Neural cell (in vitro differentiated cells): ENCODE results near the gene CAPN7. TPM values are rescaled to one million over a fixed set of nuclear protein-coding genes. Genes with fewer than 3 reads are reported as not detected.

Experiments used
- H2AFZ ChIP-seq: fragments of 200-600, 300-800 bp; sonication (generic), shearing (Covaris generic); 2 replicates; pipeline ENCODE4 v1.6.0; 2014; ENCODE audit warnings: low read depth, mild to moderate bottlenecking, antibody characterized with exemption, low read length, moderate library complexity
- H3F3A ChIP-seq: fragments of 200-600 bp; shearing (Covaris generic); 2 replicates; pipeline ENCODE4 v1.6.1; 2016; ENCODE audit warnings: mild to moderate bottlenecking, moderate library complexity, mixed read lengths, antibody characterized with exemption, low read length; ENCODE audit not compliant: insufficient read depth, poor library complexity, severe bottlenecking
- H3K27ac ChIP-seq: fragments of 200-600, 300-800 bp; sonication (generic), shearing (Covaris generic); 2 replicates; pipeline ENCODE4 v1.5.1; 2014; ENCODE audit warnings: mild to moderate bottlenecking, low read length, moderate library complexity
- H3K27me3 ChIP-seq: fragments of 300-800, 200-600 bp; sonication (generic), shearing (Covaris generic); 2 replicates; pipeline ENCODE4 v1.6.0; 2014; ENCODE audit warnings: mild to moderate bottlenecking, low read depth, low read length, moderate library complexity; ENCODE audit not compliant: insufficient read depth
- H3K36me3 ChIP-seq: fragments of 300-800, 200-600 bp; sonication (generic), shearing (Covaris generic); 2 replicates; pipeline ENCODE4 v1.5.1; 2014; ENCODE audit warnings: mild to moderate bottlenecking, antibody characterized with exemption, low read length, moderate library complexity; ENCODE audit not compliant: insufficient read depth
- H3K4me2 ChIP-seq: fragments of 300-800, 200-600 bp; sonication (generic), shearing (Covaris generic); 2 replicates; pipeline ENCODE4 v1.6.0; 2014; ENCODE audit warnings: mild to moderate bottlenecking, low read length
- H3K4me3 ChIP-seq: fragments of 300-800, 200-600 bp; sonication (generic), shearing (Covaris generic); 2 replicates; pipeline ENCODE4 v1.5.1; 2014; ENCODE audit warnings: mild to moderate bottlenecking, low read length, moderate library complexity
- H3K79me2 ChIP-seq: fragments of 200-600 bp; shearing (Covaris generic); replicated peaks from 2 replicates; pipeline ENCODE4 v1.6.0; 2014; ENCODE audit warnings: mild to moderate bottlenecking, low read length, moderate library complexity; ENCODE audit not compliant: insufficient read depth
- H3K9ac ChIP-seq: fragments of 300-800, 200-600 bp; sonication (generic), shearing (Covaris generic); 2 replicates; pipeline ENCODE4 v1.6.1; 2016; ENCODE audit warnings: mild to moderate bottlenecking, low read length, mixed read lengths
- H3K9me2 ChIP-seq: fragments of 200-600 bp; shearing (Covaris generic); 2 replicates; pipeline ENCODE4 v1.6.1; 2016; ENCODE audit warnings: mild to moderate bottlenecking, low read length, mixed read lengths; ENCODE audit not compliant: insufficient read depth
- H3K9me3 ChIP-seq: fragments of 200-600, 300-800 bp; sonication (generic), shearing (Covaris generic); 2 replicates; pipeline ENCODE4 v1.6.1; 2016; ENCODE audit warnings: mild to moderate bottlenecking, mixed run types, low read length, moderate library complexity, mixed read lengths
- H4K20me1 ChIP-seq: fragments of 200-600 bp; shearing (Covaris generic); 2 replicates; pipeline ENCODE4 v1.6.1; 2016; ENCODE audit warnings: mild to moderate bottlenecking, mixed run types; ENCODE audit not compliant: insufficient read depth
- EP300 ChIP-seq: fragments of 450-650 bp; conservative IDR thresholded peaks from 2 replicates; pipeline ENCODE4 v1.6.1; 2014; ENCODE audit warnings: antibody characterized with exemption, mild to moderate bottlenecking, moderate library complexity; ENCODE audit not compliant: poor library complexity, severe bottlenecking
- EZH2 ChIP-seq: fragments of 200-600, 300-800 bp; shearing (Covaris generic), sonication (generic); IDR thresholded peaks from 2 replicates; pipeline ENCODE4 v1.6.1; 2014; ENCODE audit warnings: antibody characterized with exemption, low read length, borderline replicate concordance, mild to moderate bottlenecking; ENCODE audit not compliant: insufficient read depth, poor library complexity, severe bottlenecking
- MXI1 ChIP-seq: fragments of 450-650 bp; conservative IDR thresholded peaks from 2 replicates; pipeline ENCODE4 v1.6.1; 2014; ENCODE audit warnings: antibody characterized with exemption, mild to moderate bottlenecking; ENCODE audit not compliant: poor library complexity, severe bottlenecking
- POLR2AphosphoS5 ChIP-seq: IDR thresholded peaks from 2 replicates; pipeline ENCODE4 v1.6.1; 2012
- RAD21 ChIP-seq: fragments of 450-650 bp; conservative IDR thresholded peaks from 2 replicates; pipeline ENCODE4 v1.6.1; 2014; ENCODE audit warnings: antibody characterized with exemption, mild to moderate bottlenecking, moderate library complexity
- SMC3 ChIP-seq: fragments of 450-650 bp; conservative IDR thresholded peaks from 2 replicates; pipeline ENCODE4 v1.6.1; 2014; ENCODE audit warnings: antibody characterized with exemption, mild to moderate bottlenecking, moderate library complexity; ENCODE audit not compliant: poor library complexity
- TAF1 ChIP-seq: IDR thresholded peaks from 2 replicates; pipeline ENCODE4 v1.6.1; 2012; ENCODE audit warnings: low read depth
- polyA plus RNA-seq: library from polyadenylated mRNA; depleted of rRNA; stranded (reverse); fragments of >200 nt; gene quantifications from 2 replicates; pipeline ENCODE4 v1.2.3, GENCODE V29; 2014
- TF ChIP-seq, protein P1 (sequence below): IDR thresholded peaks from 2 replicates; pipeline ENCODE4 v1.6.1; 2012; ENCODE audit warnings: borderline replicate concordance
- TF ChIP-seq, protein P2 (sequence below): fragments of 450-650 bp; IDR thresholded peaks from 2 replicates; pipeline ENCODE4 v1.5.1; 2014; ENCODE audit warnings: antibody characterized with exemption, mild to moderate bottlenecking, moderate library complexity; ENCODE audit not compliant: poor library complexity, severe bottlenecking

CAPN7 gene
- polyA plus RNA-seq, 1 donor from 2014 or later = 60.9 TPM

DNA sequence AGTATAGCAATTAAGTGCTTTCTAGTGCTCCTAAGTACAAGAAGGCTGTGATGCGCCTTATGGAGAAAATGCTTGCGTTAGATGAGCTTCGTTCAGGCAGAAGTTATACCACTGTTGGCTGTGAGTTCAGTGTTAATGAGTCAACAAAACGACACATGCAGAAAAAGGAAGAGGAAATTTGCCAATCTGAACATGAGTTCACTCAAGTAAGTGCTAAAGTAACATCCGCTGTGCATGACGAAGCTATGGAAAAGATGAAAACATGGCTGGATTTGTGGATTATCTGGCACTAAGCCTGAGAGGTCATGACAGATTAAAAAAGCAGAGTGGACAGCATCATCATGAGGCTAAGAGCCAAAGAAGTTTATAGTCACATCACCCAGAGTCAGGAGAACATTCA, 89.5 kb downstream of the CAPN7 start:
- Histone ChIP-seq H3K9ac (no peak overlapping the region), H3K27ac (no peak overlapping the region)

DNA sequence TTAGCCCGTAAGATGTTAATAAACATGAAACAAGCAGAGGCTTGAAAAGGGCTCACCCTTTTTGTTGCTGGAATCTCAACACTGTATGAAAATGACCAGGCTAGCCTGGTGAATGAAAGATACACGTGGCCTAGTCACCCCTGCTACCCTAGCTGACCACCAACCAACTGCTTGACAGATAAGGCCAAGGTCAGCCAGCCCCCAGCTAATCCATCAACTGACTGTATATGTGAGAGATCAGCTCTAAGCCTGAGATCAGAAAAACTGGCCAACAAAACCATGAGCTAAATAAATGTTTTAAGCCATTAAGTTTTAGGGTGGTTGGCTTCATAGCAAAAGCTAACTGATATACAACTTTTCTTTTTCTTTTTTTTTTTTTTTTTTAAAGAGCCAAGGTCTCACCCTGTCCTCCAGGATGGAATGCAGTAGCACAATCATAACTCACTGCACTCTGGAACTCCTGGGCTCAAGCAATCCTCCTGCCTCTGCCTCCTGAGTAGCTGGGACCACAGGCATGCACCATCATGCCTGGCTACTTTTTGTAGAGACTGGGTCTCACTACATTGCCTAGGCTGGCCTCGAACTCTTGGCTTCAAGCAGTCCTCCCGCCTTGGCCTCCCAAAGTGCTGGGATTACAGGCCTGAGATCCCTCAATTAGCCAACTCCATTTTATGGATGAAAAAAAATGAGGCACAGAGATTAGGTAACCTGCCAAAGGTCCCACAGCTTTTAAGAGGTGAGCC, 91.7 kb downstream of the CAPN7 start:
- Histone ChIP-seq H3K27me3 (no peaks in the 10 kb centered on the region), H3K9me3 (no peaks in the 10 kb centered on the region), H3K9ac (no peak overlapping the region), H3K36me3 (no peaks in the 10 kb centered on the region), H3K79me2 (no peaks in the 10 kb centered on the region), H3K9me2 (no peaks in the 10 kb centered on the region), H4K20me1 (no peaks in the 10 kb centered on the region), H3K4me2 (no peak overlapping the region), H3F3A (no peaks in the 10 kb centered on the region), H3K4me3 (no peak overlapping the region), H3K27ac (no peak overlapping the region), H2AFZ (no peak overlapping the region)
- TF ChIP-seq TAF1 = no peak
- TF ChIP-seq, protein P1, sequence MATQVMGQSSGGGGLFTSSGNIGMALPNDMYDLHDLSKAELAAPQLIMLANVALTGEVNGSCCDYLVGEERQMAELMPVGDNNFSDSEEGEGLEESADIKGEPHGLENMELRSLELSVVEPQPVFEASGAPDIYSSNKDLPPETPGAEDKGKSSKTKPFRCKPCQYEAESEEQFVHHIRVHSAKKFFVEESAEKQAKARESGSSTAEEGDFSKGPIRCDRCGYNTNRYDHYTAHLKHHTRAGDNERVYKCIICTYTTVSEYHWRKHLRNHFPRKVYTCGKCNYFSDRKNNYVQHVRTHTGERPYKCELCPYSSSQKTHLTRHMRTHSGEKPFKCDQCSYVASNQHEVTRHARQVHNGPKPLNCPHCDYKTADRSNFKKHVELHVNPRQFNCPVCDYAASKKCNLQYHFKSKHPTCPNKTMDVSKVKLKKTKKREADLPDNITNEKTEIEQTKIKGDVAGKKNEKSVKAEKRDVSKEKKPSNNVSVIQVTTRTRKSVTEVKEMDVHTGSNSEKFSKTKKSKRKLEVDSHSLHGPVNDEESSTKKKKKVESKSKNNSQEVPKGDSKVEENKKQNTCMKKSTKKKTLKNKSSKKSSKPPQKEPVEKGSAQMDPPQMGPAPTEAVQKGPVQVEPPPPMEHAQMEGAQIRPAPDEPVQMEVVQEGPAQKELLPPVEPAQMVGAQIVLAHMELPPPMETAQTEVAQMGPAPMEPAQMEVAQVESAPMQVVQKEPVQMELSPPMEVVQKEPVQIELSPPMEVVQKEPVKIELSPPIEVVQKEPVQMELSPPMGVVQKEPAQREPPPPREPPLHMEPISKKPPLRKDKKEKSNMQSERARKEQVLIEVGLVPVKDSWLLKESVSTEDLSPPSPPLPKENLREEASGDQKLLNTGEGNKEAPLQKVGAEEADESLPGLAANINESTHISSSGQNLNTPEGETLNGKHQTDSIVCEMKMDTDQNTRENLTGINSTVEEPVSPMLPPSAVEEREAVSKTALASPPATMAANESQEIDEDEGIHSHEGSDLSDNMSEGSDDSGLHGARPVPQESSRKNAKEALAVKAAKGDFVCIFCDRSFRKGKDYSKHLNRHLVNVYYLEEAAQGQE = no peak
- no peak for TF ChIP-seq SMC3
- TF ChIP-seq RAD21 = no peak
- TF ChIP-seq, protein P2, sequence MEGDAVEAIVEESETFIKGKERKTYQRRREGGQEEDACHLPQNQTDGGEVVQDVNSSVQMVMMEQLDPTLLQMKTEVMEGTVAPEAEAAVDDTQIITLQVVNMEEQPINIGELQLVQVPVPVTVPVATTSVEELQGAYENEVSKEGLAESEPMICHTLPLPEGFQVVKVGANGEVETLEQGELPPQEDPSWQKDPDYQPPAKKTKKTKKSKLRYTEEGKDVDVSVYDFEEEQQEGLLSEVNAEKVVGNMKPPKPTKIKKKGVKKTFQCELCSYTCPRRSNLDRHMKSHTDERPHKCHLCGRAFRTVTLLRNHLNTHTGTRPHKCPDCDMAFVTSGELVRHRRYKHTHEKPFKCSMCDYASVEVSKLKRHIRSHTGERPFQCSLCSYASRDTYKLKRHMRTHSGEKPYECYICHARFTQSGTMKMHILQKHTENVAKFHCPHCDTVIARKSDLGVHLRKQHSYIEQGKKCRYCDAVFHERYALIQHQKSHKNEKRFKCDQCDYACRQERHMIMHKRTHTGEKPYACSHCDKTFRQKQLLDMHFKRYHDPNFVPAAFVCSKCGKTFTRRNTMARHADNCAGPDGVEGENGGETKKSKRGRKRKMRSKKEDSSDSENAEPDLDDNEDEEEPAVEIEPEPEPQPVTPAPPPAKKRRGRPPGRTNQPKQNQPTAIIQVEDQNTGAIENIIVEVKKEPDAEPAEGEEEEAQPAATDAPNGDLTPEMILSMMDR = no peak
- no peak for TF ChIP-seq EZH2
- no peak for TF ChIP-seq POLR2AphosphoS5
- TF ChIP-seq EP300 = no peak
- no peak for TF ChIP-seq MXI1

More for the DNA sequence above, 89.5 kb downstream of the CAPN7 start:
- Histone ChIP-seq H4K20me1 (no peaks in the 10 kb centered on the region), H3F3A (no peaks in the 10 kb centered on the region), H2AFZ (no peak overlapping the region), H3K4me3 (no peak overlapping the region), H3K9me3 (no peaks in the 10 kb centered on the region), H3K9me2 (no peaks in the 10 kb centered on the region), H3K36me3 (no peaks in the 10 kb centered on the region), H3K27me3 (no peaks in the 10 kb centered on the region), H3K4me2 (no peak overlapping the region), H3K79me2 (no peaks in the 10 kb centered on the region)
- TF ChIP-seq POLR2AphosphoS5 (no peak), RAD21 (no peak), EZH2 (no peak)
- TF ChIP-seq, protein P2 = no peak
